ENCODE data around the gene CEP57L1. TPM values are rescaled to one million over a fixed set of nuclear protein-coding genes. Genes with fewer than 3 reads are reported as not detected.
A peak's percentile ranks its signal among the peaks of the same experiment; 100 is the strongest.

CEP57L1 gene
- total and polyA plus RNA-seq, 2 donors (not counting 1 experiment from before 2014, with no cell fraction given) = 18.6 to 36.0 TPM

- no peak overlapping the region for H3K4me2 ChIP-seq (ENCODE audit: extremely low read depth, insufficient read depth, low read length)
- no peak overlapping the region for H2AFZ ChIP-seq (ENCODE audit: low read length)
- no peaks in the 10 kb centered on the region for H3K79me2 ChIP-seq (ENCODE audit: control insufficient read depth, insufficient read depth, low read length)
- no peaks in the 10 kb centered on the region for H3K27me3 ChIP-seq (ENCODE audit: control insufficient read depth, insufficient read depth, low read length)
- no peaks in the 10 kb centered on the region for H3K36me3 ChIP-seq (ENCODE audit: control insufficient read depth, insufficient read depth, low read length)
- H3K4me3 ChIP-seq (replicated peaks in 1 of 4; ENCODE audit: control extremely low read depth in 1 of 4, insufficient read depth in 1 of 4, low read depth in 3 of 4, low read length in 4 of 4) = no peak overlapping the region
- no peak overlapping the region for H3K9ac ChIP-seq (ENCODE audit: insufficient read depth, low read length)
- no peaks in the 10 kb centered on the region for H3K9me3 ChIP-seq (ENCODE audit: control insufficient read depth, insufficient read depth, low read depth, low read length)
- no peak for DNase-seq (ENCODE audit: low read depth in 2 of 2)
- no peaks in the 10 kb centered on the region for H3K4me1 ChIP-seq (ENCODE audit: control insufficient read depth, extremely low read depth, insufficient read depth, low read length)
- H4K20me1 ChIP-seq (ENCODE audit: control insufficient read depth, extremely low read depth, insufficient read depth, low read length) = no peaks in the 10 kb centered on the region
- H3K27ac ChIP-seq (ENCODE audit: insufficient read depth, low read length) = no peak overlapping the region
- no peak for TF ChIP-seq EZH2 (IDR thresholded peaks at IDR 0.05; ENCODE audit: low read length, missing control alignments)
- no peak for TF ChIP-seq CTCF (conservative IDR thresholded peaks at IDR 0.05 in 1 of 2, IDR thresholded peaks at IDR 0.05 in 1 of 2; ENCODE audit: low read depth in 1 of 2, low read length in 2 of 2)
Measured at GRCh38 chr6:109050012-109050411, 45.3 kb upstream of the CEP57L1 start.

GRCh38 chr6:109050447-109051102 lies 44.7 kb upstream of the CEP57L1 start:
- Histone ChIP-seq H3K36me3 (ENCODE audit: control insufficient read depth, insufficient read depth, low read length) (no peaks in the 10 kb centered on the region), H2AFZ (ENCODE audit: low read length) (no peak overlapping the region), H3K9ac (ENCODE audit: insufficient read depth, low read length) (no peak overlapping the region), H3K4me1 (ENCODE audit: control insufficient read depth, extremely low read depth, insufficient read depth, low read length) (no peaks in the 10 kb centered on the region), H4K20me1 (ENCODE audit: control insufficient read depth, extremely low read depth, insufficient read depth, low read length) (no peaks in the 10 kb centered on the region), H3K9me3 (ENCODE audit: control insufficient read depth, insufficient read depth, low read depth, low read length) (no peaks in the 10 kb centered on the region), H3K27me3 (ENCODE audit: control insufficient read depth, insufficient read depth, low read length) (no peaks in the 10 kb centered on the region), H3K27ac (ENCODE audit: insufficient read depth, low read length) (no peak overlapping the region), H3K4me2 (ENCODE audit: extremely low read depth, insufficient read depth, low read length) (no peak overlapping the region), H3K79me2 (ENCODE audit: control insufficient read depth, insufficient read depth, low read length) (no peaks in the 10 kb centered on the region), H3K4me3 (replicated peaks in 1 of 4; ENCODE audit: control extremely low read depth in 1 of 4, insufficient read depth in 1 of 4, low read depth in 3 of 4, low read length in 4 of 4) (no peak overlapping the region)
- TF ChIP-seq CTCF (conservative IDR thresholded peaks at IDR 0.05 in 1 of 2, IDR thresholded peaks at IDR 0.05 in 1 of 2; ENCODE audit: low read depth in 1 of 2, low read length in 2 of 2) (no peak), EZH2 (IDR thresholded peaks at IDR 0.05; ENCODE audit: low read length, missing control alignments) (no peak)
- DNase-seq (ENCODE audit: low read depth in 2 of 2) = no peak

DNA sequence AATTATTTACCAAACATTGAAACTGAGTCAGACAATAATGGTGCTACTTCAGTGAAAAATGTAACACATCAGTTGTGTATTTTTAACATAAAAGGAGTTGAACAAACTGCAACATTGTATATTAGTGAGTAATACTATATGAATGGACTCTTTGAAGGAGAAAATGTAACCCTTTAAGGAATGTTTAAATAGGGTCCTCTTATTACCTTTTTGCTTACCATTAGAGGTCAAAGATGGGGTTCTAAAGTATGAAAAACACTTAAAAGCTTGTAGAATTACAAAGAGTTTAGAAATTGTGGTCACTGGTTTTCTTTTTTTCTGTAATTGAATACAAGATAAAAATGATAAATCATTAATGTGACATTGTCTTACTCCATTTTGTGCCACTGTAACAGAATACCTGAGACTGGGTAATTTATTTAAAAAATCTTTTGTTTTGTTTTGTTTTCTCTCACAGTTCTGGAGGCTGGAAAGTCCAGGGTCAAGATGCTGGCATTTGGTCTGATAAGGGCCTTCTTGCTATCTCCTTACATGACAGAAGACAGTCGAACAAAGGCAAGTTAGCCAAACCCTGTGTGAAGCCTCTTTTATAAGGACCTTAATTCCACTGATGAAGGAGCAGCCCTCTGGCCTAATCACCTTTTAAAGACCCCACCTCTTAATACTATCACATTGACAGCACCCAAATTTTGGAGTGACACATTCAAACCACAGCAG lies 43.8 kb upstream of the CEP57L1 start:
- no peaks in the 10 kb centered on the region for H3K79me2 ChIP-seq (ENCODE audit: control insufficient read depth, insufficient read depth, low read length)
- H2AFZ ChIP-seq (ENCODE audit: low read length) = no peak overlapping the region
- no peaks in the 10 kb centered on the region for H4K20me1 ChIP-seq (ENCODE audit: control insufficient read depth, extremely low read depth, insufficient read depth, low read length)
- H3K9me3 ChIP-seq (ENCODE audit: control insufficient read depth, insufficient read depth, low read depth, low read length) = no peaks in the 10 kb centered on the region
- TF ChIP-seq EZH2 (IDR thresholded peaks at IDR 0.05; ENCODE audit: low read length, missing control alignments) (no peak), CTCF (conservative IDR thresholded peaks at IDR 0.05 in 1 of 2, IDR thresholded peaks at IDR 0.05 in 1 of 2; ENCODE audit: low read depth in 1 of 2, low read length in 2 of 2) (no peak)
- H3K4me1 ChIP-seq (ENCODE audit: control insufficient read depth, extremely low read depth, insufficient read depth, low read length) = no peaks in the 10 kb centered on the region
- no peaks in the 10 kb centered on the region for H3K27me3 ChIP-seq (ENCODE audit: control insufficient read depth, insufficient read depth, low read length)
- H3K4me2 ChIP-seq (ENCODE audit: extremely low read depth, insufficient read depth, low read length) = no peak overlapping the region
- no peak overlapping the region for H3K4me3 ChIP-seq (replicated peaks in 1 of 4; ENCODE audit: control extremely low read depth in 1 of 4, insufficient read depth in 1 of 4, low read depth in 3 of 4, low read length in 4 of 4)
- no peak overlapping the region for H3K9ac ChIP-seq (ENCODE audit: insufficient read depth, low read length)
- DNase-seq (ENCODE audit: low read depth in 2 of 2) = peak in 1 of 2 donors; percentile 62
- H3K27ac ChIP-seq (ENCODE audit: insufficient read depth, low read length) = no peak overlapping the region
- H3K36me3 ChIP-seq (ENCODE audit: control insufficient read depth, insufficient read depth, low read length) = no peaks in the 10 kb centered on the region

All from fibroblast of lung (primary cell).